Putamen (tissue), 1 donor: ENCODE results near the gene CRMP1.

ENCODE experiments used
- DNase-seq: peaks from one replicate; pipeline ENCODE4 v3.0.0-alpha.2; 2016; ENCODE audit warnings: low spot score

The CRMP1 gene

GRCh38 chr4:5919571-5919970, 26.7 kb upstream of the CRMP1 start:
- no peak for DNase-seq

- DNase-seq: no peak
These were observed 26.2 kb upstream of the CRMP1 start for GRCh38 chr4:5919044-5919443.

GRCh38 chr4:5918331-5918985, 25.6 kb upstream of the CRMP1 start:
- DNase-seq: no peak

GRCh38 chr4:5917672-5918071, 24.8 kb upstream of the CRMP1 start:
- DNase-seq: no peak

GRCh38 chr4:5916229-5916628, 23.3 kb upstream of the CRMP1 start:
- DNase-seq: no peak

- no peak for DNase-seq
These were observed 20.6 kb upstream of the CRMP1 start for GRCh38 chr4:5913454-5913853.

GRCh38 chr4:5912614-5913019, 19.7 kb upstream of the CRMP1 start:
- DNase-seq: no peak

GRCh38 chr4:5908876-5909427, 16.1 kb upstream of the CRMP1 start:
- no peak for DNase-seq

- DNase-seq: no peak
These were observed 13.3 kb upstream of the CRMP1 start for GRCh38 chr4:5906191-5906590.

- no peak for DNase-seq
These were observed 12.8 kb upstream of the CRMP1 start for GRCh38 chr4:5905714-5906113.

- peak; percentile 47 for DNase-seq
These were observed 8.0 kb upstream of the CRMP1 start for GRCh38 chr4:5900844-5901243.

- no peak for DNase-seq
These were observed 7.0 kb upstream of the CRMP1 start for GRCh38 chr4:5899881-5900280.

- no peak for DNase-seq
These were observed 6.5 kb upstream of the CRMP1 start for GRCh38 chr4:5899396-5899795.

GRCh38 chr4:5897674-5898073, 4.8 kb upstream of the CRMP1 start:
- no peak for DNase-seq

- no peak for DNase-seq
These were observed 2.4 kb upstream of the CRMP1 start for GRCh38 chr4:5895287-5895686.

GRCh38 chr4:5894266-5894665, 1.4 kb upstream of the CRMP1 start:
- no peak for DNase-seq

- DNase-seq: no peak
These were observed 705 bp upstream of the CRMP1 start for GRCh38 chr4:5893591-5893990.

GRCh38 chr4:5892323-5893003, 423 bp downstream of the CRMP1 start:
- no peak for DNase-seq

GRCh38 chr4:5891563-5892322, 1.1 kb downstream of the CRMP1 start:
- no peak for DNase-seq

GRCh38 chr4:5890063-5890727, 2.7 kb downstream of the CRMP1 start:
- DNase-seq: peak; percentile 74

- no peak for DNase-seq
These were observed 3.7 kb downstream of the CRMP1 start for GRCh38 chr4:5889002-5889696.
